ENCODE results near the gene SLC6A19.
A peak's percentile ranks its signal among the peaks of the same experiment; 100 is the strongest.

The SLC6A19 gene

DNA sequence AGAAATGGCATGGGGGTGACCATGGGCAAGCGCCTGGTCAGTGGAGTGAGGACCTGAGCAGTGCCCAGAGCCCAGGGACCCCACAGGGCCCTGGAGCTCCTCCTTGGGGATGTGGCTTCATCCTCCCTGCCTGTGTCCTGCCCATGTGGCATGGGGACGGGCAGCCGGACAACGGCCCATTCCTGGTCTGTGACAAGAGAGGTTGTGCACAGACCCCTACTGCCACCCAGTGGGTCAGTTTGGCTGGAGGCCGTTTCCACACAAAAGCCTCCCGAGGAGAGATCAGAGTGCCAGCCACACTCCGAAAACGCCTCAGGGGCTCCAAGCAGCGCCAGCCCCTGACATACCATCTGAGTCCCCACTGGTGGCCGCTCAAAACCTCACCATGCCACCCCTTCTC, 43.6 kb downstream of the SLC6A19 start:
- TF ChIP-seq GATA3 (IDR thresholded peaks at IDR 0.05; ENCODE audit: low read depth, low read length) (no peak), GATA2 (IDR thresholded peaks at IDR 0.05; ENCODE audit: low read depth, low read length) (no peak)

DNA sequence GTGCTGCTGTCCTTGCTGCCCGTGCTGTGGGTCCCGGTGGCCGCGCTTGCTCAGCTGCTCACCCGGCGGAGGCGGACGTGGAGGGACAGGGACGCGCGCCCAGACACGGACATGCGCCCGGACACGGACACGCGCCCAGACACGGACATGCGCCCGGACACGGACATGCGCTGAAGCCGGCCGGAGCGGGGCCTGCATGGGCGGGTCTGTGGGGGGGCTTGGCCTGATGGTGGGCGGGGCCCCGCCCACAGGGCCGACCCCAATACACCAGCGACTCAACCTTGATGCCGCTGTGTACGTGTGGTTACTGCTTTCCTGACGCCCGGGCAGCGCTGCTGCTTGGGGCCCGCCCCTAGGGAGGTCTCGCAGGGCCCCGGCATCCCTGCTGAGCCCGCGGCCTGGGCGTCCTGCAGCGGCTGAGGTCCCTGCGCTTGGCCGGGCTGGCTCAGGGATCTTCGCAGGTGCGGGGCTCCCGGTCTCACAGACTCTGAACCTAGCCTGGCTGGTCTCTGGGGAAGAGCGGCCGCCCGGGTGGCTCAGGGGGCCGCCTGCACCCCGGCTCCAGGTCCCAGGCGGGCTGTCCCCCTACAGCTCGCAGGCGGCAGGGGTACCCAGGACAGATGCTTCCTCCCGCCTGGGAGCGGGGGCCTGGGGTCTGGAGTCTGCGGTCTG, 44.6 kb downstream of the SLC6A19 start:
- TF ChIP-seq GATA2 (IDR thresholded peaks at IDR 0.05; ENCODE audit: low read depth, low read length): no peak
- TF ChIP-seq GATA3 (IDR thresholded peaks at IDR 0.05; ENCODE audit: low read depth, low read length): no peak

DNA sequence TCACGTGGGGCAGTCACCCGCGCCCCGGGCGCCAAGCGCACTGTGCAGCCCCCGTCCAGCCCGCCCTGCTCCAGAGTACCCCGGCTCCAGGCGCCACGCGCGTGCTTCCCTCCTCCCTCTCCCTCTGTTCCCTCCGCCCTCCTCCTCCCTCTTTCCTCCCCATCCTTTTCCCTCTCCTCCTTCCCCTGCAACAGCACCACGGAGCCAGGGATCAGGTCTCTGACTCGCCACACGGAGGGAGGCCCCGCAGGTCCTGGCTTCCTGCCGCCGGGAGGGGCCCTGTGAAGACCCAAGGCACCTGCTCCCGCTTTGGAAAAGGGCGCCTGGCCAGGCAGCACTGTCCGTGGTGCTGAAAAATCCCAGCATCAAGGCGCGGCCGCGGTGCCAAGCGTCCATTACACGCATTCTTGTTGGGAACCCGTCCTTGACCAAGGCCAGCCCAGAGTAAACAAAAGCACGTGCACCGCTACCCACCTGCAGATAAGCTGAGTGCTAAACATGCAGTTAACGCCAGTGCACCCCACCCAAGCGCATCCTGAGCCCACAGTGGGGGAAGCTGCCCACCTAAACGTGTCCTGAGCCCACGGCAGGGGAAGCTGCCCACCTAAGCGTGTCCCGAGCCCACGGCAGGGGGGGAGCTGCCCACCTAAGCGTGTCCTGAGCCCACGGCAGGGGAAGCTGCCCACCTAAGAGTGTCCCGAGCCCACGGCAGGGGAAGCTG, 45.5 kb downstream of the SLC6A19 start:
- TF ChIP-seq GATA3 (IDR thresholded peaks at IDR 0.05; ENCODE audit: low read depth, low read length) (no peak), GATA2 (IDR thresholded peaks at IDR 0.05; ENCODE audit: low read depth, low read length) (no peak)

DNA sequence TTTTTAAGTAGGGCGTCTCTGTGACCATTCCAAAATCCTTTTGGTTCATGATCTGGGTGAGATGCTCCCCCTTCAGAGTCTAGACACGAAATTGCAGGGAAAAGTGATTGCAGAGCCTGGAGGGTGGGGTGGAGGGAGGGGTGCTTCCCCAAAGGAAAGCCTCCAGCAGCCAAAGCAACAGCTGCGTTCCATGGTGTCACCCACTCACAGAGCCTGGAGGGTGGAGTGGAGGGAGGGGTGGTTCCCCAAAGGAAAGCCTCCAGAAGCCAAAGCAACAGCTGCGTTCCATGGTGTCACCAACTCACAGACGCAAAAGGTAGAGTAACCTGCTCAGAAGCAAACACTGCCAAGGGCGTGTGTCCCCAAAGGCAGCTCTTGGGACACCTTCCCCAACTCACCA, 46.4 kb downstream of the SLC6A19 start:
- TF ChIP-seq GATA2 (IDR thresholded peaks at IDR 0.05; ENCODE audit: low read depth, low read length): no peak
- TF ChIP-seq GATA3 (IDR thresholded peaks at IDR 0.05; ENCODE audit: low read depth, low read length): no peak

DNA sequence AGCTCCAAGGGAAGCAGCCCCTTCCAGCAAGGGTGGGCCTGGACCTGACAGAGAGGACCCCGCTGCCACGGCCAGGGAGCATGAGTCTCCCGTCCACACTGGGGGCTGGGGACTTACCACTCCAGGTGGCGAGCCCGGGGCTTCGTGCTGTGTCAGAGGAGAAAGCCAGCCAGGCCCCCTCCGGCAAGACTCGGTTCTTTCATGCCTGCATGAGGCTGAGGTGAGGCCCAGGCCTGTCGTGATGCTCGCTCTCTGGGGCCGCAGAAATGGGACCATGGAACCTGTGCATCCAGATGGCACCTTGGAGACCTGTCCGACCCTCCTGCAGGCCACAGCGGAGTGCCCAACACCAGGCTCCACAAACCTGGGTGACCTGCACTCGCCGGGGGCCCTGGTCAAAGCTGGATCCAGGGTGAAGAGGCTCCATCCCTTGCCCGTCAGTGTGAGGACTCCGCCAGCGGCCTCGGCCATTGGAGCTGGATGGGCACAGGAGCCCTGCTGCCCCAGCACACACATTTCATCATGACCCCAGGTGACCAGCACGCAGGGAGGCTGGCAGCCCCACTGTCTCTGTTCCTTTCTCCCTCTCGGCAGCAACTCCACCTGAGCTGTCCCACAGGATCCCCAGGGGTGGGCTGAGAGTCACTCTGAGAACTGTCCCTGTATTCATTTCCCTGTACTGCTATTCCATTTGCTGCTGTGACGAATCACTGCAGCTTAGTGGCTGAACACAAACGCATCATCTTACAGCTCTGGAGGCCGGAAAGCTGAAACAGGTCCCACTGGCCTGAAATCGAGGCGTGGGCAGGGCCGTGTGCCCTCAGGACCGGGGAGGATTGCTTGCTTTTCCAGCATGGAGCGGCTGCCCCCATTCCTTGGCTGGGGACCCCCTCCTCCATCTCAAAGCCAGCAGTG, 48.2 kb downstream of the SLC6A19 start:
- TF ChIP-seq GATA2 (IDR thresholded peaks at IDR 0.05; ENCODE audit: low read depth, low read length): no peak
- no peak for TF ChIP-seq GATA3 (IDR thresholded peaks at IDR 0.05; ENCODE audit: low read depth, low read length)

DNA sequence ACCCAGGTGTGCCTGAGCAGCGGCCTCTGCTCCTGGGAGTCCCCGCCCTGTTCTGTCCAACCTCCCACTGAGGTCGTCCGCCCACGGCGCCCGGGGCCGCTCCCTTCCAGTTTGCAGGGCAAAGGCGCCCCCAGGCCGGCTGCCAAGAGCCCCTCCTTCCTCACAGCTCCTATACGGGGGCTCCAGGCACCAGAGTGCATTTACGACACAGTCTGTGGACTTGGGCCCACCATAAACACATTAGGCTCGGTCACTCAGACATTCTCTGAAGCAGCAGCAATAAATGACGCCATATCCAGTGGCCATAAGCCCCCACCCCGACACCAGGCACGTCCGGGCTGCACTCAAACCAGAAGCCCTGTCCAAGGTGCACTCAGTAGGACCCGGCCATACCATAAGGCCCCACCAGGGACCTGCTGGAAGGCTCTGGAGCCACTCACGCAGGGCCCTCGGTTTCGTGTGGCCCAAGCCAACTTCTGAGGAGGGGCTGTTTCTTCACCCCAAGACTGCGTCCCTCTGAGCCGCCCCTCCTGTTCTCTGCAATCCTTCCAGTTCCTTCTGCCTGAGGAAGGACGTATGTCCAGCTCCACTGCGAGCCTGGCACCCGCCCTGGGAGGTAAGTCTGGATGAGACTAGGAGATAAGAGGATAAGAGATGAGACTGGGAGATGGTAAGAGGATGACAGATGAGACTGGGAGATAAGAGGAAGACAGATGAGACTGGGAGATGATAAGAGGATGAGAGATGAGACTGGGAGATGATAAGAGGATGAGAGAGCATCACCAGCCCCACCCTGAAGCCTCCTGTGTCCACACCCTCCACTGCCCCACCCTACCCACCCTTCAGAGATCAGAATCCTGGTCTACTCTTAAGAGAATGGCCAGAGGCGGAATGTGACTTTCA, 50.5 kb downstream of the SLC6A19 start:
- TF ChIP-seq GATA2 (IDR thresholded peaks at IDR 0.05; ENCODE audit: low read depth, low read length): peak; percentile 27; the same call in 1 of the 2 replicates
- TF ChIP-seq GATA3 (IDR thresholded peaks at IDR 0.05; ENCODE audit: low read depth, low read length): no peak

DNA sequence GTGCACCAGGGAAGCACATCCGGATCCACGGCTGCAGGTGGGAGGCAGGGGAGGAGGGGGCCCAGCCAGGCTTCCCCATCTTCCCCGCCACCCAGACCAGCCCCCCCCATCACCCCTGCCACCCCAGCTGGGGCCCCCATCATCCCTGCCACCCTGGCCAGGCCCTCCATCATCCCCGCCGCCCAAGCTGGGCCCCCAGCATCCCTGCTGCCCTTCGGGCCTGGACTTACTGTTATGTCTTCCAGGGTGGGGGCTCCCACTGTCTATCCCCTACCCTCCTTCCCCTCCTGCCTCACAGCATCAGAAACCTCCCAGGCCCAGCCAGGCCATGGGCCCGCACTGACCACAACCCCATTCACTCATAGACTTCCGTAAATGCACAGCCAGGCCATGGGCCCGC, 51.3 kb downstream of the SLC6A19 start:
- TF ChIP-seq GATA2 (IDR thresholded peaks at IDR 0.05; ENCODE audit: low read depth, low read length) (no peak), GATA3 (IDR thresholded peaks at IDR 0.05; ENCODE audit: low read depth, low read length) (no peak)

DNA sequence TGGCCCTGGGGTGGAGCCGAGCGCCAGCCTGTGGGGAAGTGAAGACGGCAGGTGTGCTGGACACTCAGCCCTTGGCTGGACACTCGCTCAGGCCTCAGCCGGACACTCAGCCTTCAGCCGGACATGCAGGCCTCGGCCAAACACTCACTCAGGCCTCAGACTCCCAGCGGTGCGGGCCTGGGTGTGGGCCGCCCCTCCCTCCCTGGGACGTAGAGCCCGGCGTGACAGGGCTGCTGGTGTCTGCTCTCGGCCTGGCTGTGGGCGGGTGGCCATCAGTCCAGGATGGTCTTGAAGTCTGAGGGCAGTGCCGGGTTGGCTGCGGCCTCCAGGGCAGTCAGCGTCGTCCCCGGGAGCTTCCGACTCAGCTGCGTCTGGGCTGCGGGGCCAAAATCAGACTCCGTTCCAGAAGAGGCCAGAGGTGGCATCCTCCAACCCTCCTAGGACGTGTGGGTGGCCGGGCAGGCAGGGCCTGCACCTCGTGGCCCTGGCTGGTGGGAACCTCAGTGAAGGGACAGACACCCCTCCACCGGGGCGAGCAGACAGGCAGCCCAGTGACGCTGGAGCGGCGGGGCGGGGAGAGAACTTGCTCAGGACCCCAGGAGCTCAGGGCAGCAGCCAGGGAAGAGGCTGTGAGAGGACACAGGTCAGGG, 52.2 kb downstream of the SLC6A19 start:
- TF ChIP-seq GATA2 (IDR thresholded peaks at IDR 0.05; ENCODE audit: low read depth, low read length): no peak
- TF ChIP-seq GATA3 (IDR thresholded peaks at IDR 0.05; ENCODE audit: low read depth, low read length): no peak

DNA sequence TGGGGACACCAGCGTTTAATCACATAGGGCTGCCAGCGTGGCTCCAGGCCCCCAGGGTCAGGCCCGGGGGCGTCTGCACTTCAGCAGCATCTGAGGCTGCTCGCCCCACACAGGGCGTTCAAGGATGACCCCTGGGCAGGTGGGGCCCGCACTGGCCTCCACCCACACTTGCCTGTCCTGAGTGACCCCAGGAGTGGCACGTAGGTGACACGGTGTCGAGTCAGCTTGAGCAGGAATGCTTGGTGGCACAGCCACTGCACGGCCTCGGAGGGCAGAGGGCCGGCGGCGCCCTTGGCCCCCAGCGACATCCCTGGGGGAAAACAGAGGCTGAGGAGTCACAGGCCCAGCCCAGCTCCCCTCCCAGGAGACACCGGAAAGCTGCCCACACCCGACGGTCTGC, 52.8 kb downstream of the SLC6A19 start:
- no peak for TF ChIP-seq GATA3 (IDR thresholded peaks at IDR 0.05; ENCODE audit: low read depth, low read length)

DNA sequence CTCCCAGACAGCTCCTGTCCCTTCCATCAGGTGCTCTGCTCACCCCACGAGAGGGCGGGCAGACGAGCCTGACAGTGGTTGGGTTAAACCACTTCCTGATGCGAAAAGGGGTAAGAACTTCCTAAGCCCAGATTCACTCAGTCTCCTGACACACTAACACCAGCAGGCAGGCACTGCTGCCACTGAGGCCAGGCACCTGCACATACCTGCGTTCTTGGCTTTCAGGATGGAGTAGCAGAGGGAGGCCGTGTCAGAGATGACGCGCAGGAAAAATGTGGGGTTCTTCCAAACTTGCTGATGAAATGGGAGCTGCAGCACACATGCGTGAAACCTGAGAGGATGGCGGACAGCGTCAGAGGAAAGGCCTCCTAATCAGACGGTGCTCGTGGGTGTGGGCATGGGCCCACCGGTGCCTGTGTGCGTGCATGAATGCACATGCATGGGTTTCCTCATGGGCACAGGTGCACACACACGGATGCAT, 53.7 kb downstream of the SLC6A19 start:
- TF ChIP-seq GATA2 (IDR thresholded peaks at IDR 0.05; ENCODE audit: low read depth, low read length): no peak
- TF ChIP-seq GATA3 (IDR thresholded peaks at IDR 0.05; ENCODE audit: low read depth, low read length): no peak

DNA sequence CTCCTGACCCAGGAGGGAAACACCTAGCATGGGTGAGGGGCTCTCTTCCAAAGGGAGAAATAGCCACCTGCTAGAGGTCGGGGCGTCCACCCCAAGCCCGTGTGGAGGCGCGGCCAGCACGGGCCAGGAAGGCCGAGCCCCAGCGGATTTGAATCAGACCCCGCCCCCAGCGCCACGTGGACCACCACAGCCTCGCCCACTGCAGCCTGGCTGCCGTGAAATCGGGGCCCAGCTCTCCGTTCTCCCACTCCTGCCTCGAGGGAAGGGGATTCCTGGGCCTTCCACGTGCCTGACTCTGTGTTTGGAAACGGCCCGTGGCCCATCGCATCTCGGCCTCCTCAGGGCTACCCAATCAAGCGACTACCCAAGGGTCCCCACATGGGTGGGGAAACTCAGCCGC, 55.4 kb downstream of the SLC6A19 start:
- no peak for TF ChIP-seq GATA2 (IDR thresholded peaks at IDR 0.05; ENCODE audit: low read depth, low read length)
- TF ChIP-seq GATA3 (IDR thresholded peaks at IDR 0.05; ENCODE audit: low read depth, low read length): no peak

DNA sequence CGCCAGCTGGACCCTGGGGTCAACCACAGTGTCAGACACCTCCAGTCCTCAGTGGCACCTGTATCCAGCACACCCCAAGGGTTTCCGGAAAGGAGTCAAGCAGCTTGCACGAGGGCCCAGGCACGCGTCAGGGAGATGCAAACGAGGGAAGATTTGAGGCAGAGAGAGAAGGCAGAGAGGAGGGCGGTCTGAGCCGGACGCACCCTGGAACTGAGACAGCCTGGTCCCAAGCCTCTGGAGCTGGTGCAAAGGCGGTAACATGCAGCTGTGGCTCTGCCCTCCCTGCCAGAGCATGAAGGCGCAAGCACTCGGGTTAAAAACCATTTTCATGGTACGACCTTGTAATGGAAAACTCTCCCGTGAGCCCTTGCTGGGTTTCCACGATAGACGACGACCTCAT, 56.0 kb downstream of the SLC6A19 start:
- TF ChIP-seq GATA3 (IDR thresholded peaks at IDR 0.05; ENCODE audit: low read depth, low read length): no peak
- no peak for TF ChIP-seq GATA2 (IDR thresholded peaks at IDR 0.05; ENCODE audit: low read depth, low read length)

DNA sequence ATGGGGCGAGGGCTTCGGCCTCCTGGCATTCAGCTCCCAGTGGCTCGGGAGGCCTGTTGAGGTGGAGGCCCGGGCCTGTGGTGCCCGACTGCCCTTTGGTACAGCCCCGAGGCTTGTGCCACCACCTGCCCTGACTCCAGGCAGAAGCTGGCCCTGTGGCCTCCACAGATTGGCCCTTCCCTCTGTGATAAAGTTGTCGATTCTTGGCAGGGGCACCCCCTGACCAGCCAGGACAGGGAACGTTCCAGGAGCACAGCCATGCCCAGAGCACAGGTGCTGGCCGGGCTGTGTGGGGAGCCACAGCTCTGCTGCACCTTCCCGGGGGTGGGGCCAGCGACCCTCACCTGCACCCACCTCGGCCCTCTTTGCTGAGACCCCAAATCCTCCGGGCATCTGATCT, 56.4 kb downstream of the SLC6A19 start:
- no peak for TF ChIP-seq GATA2 (IDR thresholded peaks at IDR 0.05; ENCODE audit: low read depth, low read length)
- no peak for TF ChIP-seq GATA3 (IDR thresholded peaks at IDR 0.05; ENCODE audit: low read depth, low read length)
